Mucosa of stomach (tissue), 1 donor: Measurements from ENCODE around the gene LCTL.
"Not testable (repeated sequence)": the region's sequence is repeated elsewhere in the genome, so short reads cannot be mapped to it uniquely, and the experiment has no call there.

Source experiments
- H3K27me3 ChIP-seq: one replicate; pipeline ENCODE4 v1.7.0; 2013; ENCODE audit warnings: mild to moderate bottlenecking, low read length; ENCODE audit not compliant: control insufficient read depth, insufficient read depth
- H3K36me3 ChIP-seq: one replicate; pipeline ENCODE4 v1.7.0; 2013; ENCODE audit warnings: low read length; ENCODE audit not compliant: control insufficient read depth, insufficient read depth
- H3K4me1 ChIP-seq: one replicate; pipeline ENCODE4 v1.7.0; 2013; ENCODE audit warnings: mild to moderate bottlenecking, low read length; ENCODE audit not compliant: control insufficient read depth, insufficient read depth
- H3K4me3 ChIP-seq: one replicate; pipeline ENCODE4 v1.7.0; 2013; ENCODE audit warnings: low read length
- H3K9ac ChIP-seq: one replicate; pipeline ENCODE4 v1.7.0; 2013; ENCODE audit warnings: mild to moderate bottlenecking, low read length, moderate library complexity
- H3K9me3 ChIP-seq: one replicate; pipeline ENCODE4 v1.7.0; 2013; ENCODE audit warnings: mild to moderate bottlenecking, low read length, moderate library complexity; ENCODE audit not compliant: control insufficient read depth
- donor health status: Pancreatic carcinoma.

The LCTL gene

DNA sequence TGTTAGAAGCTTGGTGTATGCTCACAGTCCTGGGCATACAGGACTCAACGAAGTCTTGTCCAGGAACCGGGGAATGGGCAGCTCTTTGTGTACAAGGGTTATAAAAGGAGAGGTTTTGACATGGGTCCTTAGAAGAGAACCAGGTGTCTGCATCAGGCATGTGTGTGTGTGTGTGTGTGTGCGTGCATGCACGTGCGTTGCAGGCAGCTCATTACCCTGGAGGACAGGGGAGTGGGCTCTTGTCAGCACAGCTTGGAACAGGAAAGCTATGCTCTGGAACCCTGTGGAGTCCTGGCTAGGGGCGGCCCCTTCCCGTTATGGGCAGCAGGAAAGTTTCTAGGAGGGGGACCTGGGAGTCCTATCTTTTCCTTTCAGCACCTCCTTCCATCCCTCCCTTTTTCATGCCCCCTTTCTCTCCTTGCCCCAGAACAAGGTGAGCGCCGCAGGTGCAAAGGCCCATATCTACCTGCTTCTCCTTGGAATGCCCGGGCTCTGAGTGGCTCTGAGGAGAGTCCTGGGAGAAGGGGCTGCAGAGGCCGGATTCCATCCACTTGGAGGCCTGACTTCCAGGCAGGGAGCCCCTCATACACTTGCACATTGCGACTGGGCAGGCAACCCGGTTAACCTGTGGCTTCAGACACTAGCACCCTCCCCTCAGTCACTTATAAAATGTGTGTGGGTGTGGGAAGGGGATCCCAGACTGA lies 33.9 kb upstream of the LCTL start:
- H3K27me3 ChIP-seq = peaks cover 7% of the 10 kb centered on the region

DNA sequence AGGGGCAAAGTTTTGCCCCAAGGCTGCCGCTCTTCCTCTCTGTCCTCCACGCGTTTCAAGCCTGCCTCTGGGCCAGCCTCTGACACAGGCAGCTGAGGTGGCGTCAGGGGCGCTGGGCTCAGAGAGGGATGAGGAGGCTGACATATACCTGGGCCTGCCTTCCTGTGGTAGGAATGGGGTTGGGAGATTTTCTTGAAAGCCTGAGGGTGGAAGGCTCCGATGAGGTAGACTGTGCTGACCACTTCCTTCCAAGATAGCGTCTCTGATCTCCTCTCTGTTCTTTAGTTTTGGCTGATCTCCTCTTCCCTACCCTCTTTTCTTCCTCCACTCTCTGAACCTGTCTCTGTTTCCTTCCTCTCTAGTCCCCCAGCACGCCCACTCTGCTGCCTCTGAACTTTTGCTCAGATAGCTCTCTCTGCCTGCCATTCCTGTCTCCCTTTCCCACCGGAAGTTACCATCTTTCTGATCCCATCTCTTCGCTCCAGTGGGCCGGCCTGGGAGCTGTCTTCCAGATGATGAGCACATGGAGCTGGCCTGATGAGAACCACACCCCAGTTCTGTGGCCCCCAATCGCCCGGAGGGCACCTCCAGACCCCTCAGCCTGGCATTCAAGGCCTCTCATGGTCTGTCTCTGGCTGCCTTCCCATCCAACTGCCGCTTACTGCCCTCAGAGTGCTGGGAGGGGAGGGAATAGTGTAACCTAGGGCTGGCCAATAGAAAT lies 32.5 kb upstream of the LCTL start:
- Histone ChIP-seq H3K4me1 (no peaks in the 10 kb centered on the region), H3K4me3 (no peak overlapping the region), H3K9me3 (no peaks in the 10 kb centered on the region), H3K9ac (no peak overlapping the region), H3K27me3 (peaks cover 3% of the 10 kb centered on the region), H3K36me3 (no peaks in the 10 kb centered on the region)

More for the DNA sequence above, 33.9 kb upstream of the LCTL start:
- no peaks in the 10 kb centered on the region for H3K36me3 ChIP-seq
- H3K4me3 ChIP-seq = no peak overlapping the region
- no peaks in the 10 kb centered on the region for H3K9me3 ChIP-seq
- no peak overlapping the region for H3K9ac ChIP-seq
- no peaks in the 10 kb centered on the region for H3K4me1 ChIP-seq

DNA sequence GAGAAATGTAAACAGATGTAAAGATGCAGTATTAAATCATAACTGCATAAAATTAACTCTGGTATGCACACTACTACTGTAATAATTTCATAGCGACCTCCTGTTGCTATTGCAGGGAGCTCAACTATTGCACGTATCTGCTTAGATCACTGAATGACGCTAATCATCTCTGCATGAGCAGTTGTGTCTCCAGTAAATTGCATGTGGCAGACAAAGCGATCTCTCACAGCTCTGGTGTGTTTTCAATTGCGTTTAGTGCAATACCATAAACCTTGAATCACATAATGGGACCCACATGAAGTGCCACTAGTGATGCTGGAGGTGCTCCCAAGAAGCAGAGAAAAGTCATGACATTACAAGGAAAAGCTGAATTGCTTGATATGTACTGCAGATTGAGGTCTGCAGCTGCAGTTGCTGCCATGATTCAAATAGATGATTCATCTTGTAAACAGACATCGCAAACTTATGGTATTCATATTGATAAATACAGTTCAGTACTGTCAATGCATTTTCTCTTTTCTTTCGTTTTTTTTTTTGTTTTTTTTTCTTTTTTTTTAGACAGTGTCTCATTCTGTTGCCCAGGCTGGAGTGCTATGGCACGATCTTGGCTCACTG lies 30.2 kb upstream of the LCTL start:
- Histone ChIP-seq H3K4me1 (peaks cover 17% of the 10 kb centered on the region), H3K36me3 (no peaks in the 10 kb centered on the region), H3K27me3 (peaks cover 3% of the 10 kb centered on the region)

DNA sequence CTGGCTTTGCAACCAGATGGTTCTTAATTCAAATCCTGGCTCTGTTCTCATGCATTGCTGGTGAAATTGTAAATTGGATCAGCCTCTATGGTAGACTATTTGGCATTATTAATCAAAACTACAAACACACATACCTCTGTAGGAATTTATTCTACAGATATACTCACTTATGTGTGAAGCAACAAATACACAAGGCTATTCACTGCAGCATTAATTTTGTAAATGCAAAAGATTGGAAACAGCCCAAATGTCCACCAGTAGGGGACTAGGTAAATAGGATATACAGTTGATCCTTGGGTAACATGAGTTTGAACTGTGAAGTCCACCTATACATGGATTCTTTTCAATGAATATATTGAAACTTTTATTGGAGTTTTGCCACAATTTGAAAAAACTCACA lies 29.5 kb upstream of the LCTL start:
- Histone ChIP-seq H3K9me3 (no peaks in the 10 kb centered on the region), H3K4me1 (peaks cover 20% of the 10 kb centered on the region), H3K4me3 (no peak overlapping the region), H3K9ac (no peak overlapping the region), H3K36me3 (no peaks in the 10 kb centered on the region), H3K27me3 (peaks cover 3% of the 10 kb centered on the region)

More for the DNA sequence above, 30.2 kb upstream of the LCTL start:
- Histone ChIP-seq H3K9ac (no peak overlapping the region), H3K9me3 (no peaks in the 10 kb centered on the region), H3K4me3 (no peak overlapping the region)

DNA sequence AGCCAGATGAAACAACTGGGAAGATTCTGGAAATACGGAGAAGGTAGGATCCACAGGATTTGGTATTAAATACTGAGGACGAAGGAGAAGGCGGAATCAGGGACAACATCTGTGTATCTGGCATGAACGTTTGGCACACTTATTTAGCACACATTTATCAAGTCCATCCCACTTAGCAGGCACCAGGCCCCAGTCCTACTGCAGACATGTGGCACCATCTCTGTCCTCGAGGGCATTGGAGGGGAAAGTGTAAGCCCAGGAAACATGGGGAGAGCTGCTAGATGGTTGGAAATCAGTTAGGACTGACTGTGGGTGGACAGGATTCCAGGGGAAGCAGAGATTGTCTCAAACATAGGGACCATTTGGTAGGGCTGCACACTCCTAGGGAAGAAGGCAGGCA lies 29.0 kb upstream of the LCTL start:
- peaks cover 20% of the 10 kb centered on the region for H3K4me1 ChIP-seq
- no peaks in the 10 kb centered on the region for H3K36me3 ChIP-seq
- peaks cover under 1% of the 10 kb centered on the region for H3K27me3 ChIP-seq
- no peaks in the 10 kb centered on the region for H3K9me3 ChIP-seq
- H3K9ac ChIP-seq = no peak overlapping the region
- H3K4me3 ChIP-seq = no peak overlapping the region

DNA sequence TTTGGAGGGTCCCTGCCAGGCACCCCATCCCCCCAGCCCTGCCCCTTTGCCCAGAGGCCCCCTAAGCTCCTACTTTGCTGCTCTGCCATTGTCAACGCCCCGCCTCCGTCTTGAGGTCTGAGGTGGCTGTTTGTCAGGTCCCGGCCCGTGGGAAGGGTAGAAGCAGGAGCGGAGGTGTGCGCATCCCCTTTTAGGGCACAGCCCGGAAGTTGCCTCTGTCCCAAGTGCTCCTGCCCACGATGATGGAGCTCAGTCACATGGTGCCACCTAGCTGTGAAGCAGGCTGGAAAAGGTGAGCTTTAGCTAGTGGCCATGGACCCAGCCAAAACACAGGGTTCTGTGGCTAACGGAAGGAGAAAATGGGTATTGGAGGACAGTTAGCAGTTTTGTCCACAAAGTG lies 28.5 kb upstream of the LCTL start:
- H3K4me3 ChIP-seq = no peak overlapping the region
- H3K4me1 ChIP-seq = peaks cover 20% of the 10 kb centered on the region
- no peaks in the 10 kb centered on the region for H3K27me3 ChIP-seq
- H3K36me3 ChIP-seq = no peaks in the 10 kb centered on the region
- H3K9me3 ChIP-seq = no peaks in the 10 kb centered on the region
- no peak overlapping the region for H3K9ac ChIP-seq

DNA sequence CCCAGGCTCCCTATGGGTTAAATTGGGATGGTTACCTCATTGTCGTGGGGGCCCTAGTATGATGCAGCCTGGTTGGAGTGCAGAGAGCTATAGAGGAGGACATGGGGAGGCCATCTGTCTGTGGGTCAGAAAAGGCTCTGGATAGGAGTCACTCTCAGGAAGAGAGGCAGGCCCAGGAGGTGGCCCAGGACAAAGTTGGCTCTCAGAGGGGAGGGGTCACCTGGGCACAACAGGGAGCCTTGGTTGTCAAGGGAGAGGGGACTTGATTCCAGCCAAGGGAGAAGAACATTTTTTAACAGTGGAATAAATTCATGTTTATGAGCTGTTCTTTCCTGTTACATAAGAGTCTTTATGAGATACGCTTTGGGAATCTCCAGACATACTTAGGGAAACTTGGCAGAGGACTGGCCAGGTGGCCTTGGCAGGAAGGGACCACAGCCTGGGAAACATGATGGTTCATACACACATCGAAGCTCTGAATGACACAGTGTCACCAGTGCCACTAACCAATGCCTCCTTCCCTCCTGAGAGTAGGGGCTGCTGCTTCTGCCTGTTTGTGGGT lies 27.5 kb upstream of the LCTL start:
- Histone ChIP-seq H3K36me3 (no peaks in the 10 kb centered on the region), H3K9me3 (no peaks in the 10 kb centered on the region), H3K4me1 (peaks cover 20% of the 10 kb centered on the region), H3K27me3 (no peaks in the 10 kb centered on the region), H3K9ac (no peak overlapping the region), H3K4me3 (no peak overlapping the region)

DNA sequence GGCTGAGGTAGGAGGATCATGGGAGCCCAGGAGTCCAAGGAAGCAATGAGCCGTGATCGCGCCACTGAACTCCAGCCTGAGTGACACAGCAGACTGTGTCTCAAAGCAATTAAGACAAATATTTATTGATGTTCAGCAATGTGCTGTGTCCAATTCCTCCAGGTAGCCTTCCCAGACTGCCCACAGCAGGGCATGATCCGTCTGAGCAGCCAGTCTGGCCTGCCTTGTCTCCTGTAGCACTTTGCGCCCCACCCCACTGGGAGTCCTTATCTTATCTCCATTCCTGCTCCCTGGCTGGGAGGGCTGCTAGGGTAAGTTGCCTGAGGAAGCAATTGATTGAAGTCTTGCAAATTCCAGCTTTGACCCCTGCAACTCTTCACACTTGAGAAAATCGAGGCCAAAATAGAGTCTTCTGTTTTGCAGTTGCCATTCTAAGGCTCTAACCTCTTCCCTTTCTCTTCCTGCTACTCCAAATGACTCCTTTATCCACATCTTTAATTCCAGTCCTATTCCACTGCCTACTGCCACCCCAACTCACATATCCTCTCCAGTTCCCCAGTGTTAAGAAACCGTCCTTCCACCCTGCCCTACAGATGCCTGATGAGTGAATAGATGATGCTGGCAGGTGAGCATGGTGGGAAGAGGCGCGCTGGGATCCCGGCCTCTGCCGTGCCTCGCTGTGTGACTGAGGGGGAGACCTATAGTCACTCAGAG lies 26.9 kb upstream of the LCTL start:
- Histone ChIP-seq H3K9me3 (no peaks in the 10 kb centered on the region), H3K4me3 (no peak overlapping the region), H3K9ac (no peak overlapping the region), H3K36me3 (no peaks in the 10 kb centered on the region), H3K27me3 (no peaks in the 10 kb centered on the region), H3K4me1 (peaks cover 20% of the 10 kb centered on the region)

DNA sequence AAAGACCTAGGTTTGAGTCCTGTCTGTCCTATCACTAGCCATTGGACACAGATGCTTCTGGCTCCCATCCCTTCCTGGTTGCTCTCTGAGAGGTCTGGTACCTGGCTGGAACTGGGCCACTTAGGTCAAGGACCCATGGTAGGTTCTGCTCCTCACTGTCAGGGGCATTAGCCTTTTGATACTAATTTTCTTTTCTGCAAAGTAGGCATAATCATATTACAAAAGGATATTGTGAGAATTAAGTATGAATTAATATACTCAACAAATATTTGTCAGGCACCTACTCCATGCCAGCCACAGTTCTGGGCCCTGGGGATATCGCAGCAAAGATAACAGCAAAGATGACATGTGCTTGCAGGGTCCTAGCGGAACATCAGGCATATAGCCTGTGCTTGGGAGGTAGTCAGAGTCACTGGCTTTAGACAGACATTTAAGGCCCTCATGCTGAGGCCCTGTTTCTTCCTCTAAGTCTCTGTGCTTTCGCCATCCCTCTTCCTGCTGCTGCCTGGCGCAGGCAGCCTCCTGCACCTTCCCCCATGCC lies 25.6 kb upstream of the LCTL start:
- Histone ChIP-seq H3K27me3 (peaks cover under 1% of the 10 kb centered on the region), H3K4me1 (peaks cover 20% of the 10 kb centered on the region), H3K4me3 (no peak overlapping the region), H3K9me3 (no peaks in the 10 kb centered on the region), H3K9ac (no peak overlapping the region), H3K36me3 (no peaks in the 10 kb centered on the region)

DNA sequence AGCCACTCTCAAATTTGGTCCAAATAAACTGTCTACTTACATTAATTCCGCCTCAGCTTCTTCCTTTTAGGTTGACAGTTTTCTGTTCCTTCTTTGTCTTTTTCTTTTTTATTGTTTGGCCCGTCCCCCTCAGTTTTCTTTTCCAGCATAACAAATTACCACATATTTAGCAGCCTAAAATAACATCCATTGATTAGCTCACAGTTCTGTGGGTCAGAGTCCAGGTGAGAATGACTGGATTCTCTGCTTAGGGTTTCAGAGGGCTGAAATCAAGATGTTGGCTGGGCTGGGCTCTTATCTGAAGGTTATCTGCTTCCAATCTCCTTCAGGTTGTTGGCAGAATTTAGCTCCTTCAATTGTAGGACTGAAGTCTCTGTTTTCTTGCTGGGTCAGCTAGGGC lies 24.6 kb upstream of the LCTL start:
- Histone ChIP-seq H3K9me3 (no peaks in the 10 kb centered on the region), H3K9ac (no peak overlapping the region), H3K4me3 (no peak overlapping the region), H3K27me3 (peaks cover 4% of the 10 kb centered on the region), H3K4me1 (peaks cover 20% of the 10 kb centered on the region), H3K36me3 (no peaks in the 10 kb centered on the region)

DNA sequence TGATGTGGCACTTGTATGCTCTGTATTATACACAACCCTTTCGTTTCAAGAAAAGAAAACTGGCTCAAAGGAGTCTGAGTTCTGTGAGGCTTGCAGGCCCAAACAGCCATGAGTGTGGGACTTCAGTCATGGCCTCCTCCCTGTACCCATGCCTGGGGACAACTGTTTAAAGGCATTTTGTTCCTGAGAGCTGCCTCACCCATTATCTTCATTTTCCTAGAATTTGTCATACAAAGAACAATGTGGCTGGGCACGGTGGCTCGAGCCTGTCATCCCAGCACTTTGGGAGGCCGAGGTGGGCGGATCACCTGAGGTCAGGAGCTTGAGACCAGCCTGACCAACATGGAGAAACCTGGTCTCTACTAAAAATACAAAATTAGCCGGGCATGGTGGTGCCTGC lies 23.6 kb upstream of the LCTL start:
- H3K9me3 ChIP-seq, H3K36me3 ChIP-seq, H3K4me3 ChIP-seq, H3K9ac ChIP-seq, H3K27me3 ChIP-seq: not testable (repeated sequence)
- peaks cover 20% of the 10 kb centered on the region for H3K4me1 ChIP-seq
